ENCODE measurements around the gene ADTRP. TPM values are rescaled to one million over a fixed set of nuclear protein-coding genes. Genes with fewer than 3 reads are reported as not detected.

Gene ADTRP
- total RNA-seq, 2 experiments from 2014 or later = 2.4 to 2.5 TPM

GRCh38 chr6:11756292-11756691, 22.3 kb downstream of the ADTRP start:
- H3K27ac Mint-ChIP-seq = no peak overlapping the region
- CTCF ChIA-PET = interaction anchor here (0.9 kb wide), 1 partner anchor 8 kb away, joined by 3 read pairs; no protein-coding TSS in a partner anchor
- peaks cover 20% of the 10 kb centered on the region for H3K9me3 Mint-ChIP-seq

DNA sequence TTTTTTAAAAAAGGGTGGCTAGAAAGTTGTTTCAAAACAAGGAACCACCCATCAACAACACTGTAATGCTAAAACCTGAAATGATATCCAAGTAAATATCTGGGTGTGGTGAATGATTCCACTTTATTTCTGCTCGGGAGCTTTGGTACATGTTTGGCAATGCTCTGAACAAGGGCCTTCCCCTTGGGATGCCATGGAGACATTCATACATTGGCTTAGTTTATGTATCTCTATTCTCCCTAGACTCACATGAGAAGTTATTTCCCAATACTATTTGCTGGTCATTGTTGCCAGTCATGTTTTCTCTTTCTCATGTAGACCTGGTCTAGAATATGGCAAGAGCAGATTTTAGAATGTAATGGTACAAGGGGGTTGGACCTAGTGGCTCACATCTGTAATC, 22.9 kb downstream of the ADTRP start:
- ChIA-PET CTCF (no interaction called here), POLR2A (no interaction called here)
- Mint-ChIP-seq H3K27ac (no peak overlapping the region), H3K4me3 (no peak overlapping the region), H3K4me1 (peaks cover 5% of the 10 kb centered on the region), H3K27me3 (no peaks in the 10 kb centered on the region), H3K9me3 (peaks cover 20% of the 10 kb centered on the region), H3K36me3 (ENCODE audit: low read depth) (peaks cover 3% of the 10 kb centered on the region)
- DNase-seq = no peak

More at GRCh38 chr6:11756292-11756691, 22.3 kb downstream of the ADTRP start:
- Mint-ChIP-seq H3K36me3 (ENCODE audit: low read depth) (peaks cover 3% of the 10 kb centered on the region), H3K4me1 (peaks cover 5% of the 10 kb centered on the region), H3K4me3 (no peak overlapping the region), H3K27me3 (no peaks in the 10 kb centered on the region)
- no peak for DNase-seq
- POLR2A ChIA-PET = no interaction called here

DNA sequence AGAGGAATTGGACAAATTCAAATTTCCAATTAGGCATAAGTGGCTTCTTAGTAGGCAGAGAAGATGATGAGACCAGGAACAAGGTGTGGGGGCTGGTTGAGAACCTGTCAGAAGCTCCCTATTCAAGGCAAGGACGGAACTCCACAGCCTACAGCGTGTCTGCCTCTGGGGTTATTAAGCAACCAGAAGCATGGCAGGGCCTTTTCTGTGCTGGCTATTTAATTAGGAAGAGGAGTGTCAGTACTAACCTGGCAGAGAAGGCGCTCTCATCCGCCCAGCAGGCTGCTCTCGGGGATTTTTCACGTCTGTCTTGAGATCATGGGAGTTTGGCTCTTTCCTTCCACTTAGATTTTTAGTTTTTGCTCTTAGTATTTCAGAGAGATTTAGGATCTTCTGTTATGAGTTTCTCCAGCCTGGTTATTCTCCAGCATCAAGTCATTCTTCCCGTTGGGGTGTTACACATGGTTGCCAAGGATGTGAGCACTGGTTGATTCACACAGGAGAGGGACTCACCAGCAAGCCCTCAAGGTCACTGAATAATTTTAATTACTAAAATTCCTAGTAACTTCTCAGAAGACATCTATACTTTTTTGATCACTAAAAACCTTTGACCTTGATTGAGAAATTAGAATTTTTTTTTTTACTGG, 23.9 kb downstream of the ADTRP start:
- Mint-ChIP-seq H3K27ac (no peak overlapping the region), H3K9me3 (peaks cover 20% of the 10 kb centered on the region), H3K4me1 (peaks cover 5% of the 10 kb centered on the region), H3K4me3 (no peak overlapping the region), H3K27me3 (no peaks in the 10 kb centered on the region), H3K36me3 (ENCODE audit: low read depth) (peaks cover 3% of the 10 kb centered on the region)
- no peak for DNase-seq
- CTCF ChIA-PET = interaction anchor here (1.0 kb wide), 1 partner anchor 15 kb away, joined by 3 read pairs; no protein-coding TSS in a partner anchor
- POLR2A ChIA-PET = no interaction called here

DNA sequence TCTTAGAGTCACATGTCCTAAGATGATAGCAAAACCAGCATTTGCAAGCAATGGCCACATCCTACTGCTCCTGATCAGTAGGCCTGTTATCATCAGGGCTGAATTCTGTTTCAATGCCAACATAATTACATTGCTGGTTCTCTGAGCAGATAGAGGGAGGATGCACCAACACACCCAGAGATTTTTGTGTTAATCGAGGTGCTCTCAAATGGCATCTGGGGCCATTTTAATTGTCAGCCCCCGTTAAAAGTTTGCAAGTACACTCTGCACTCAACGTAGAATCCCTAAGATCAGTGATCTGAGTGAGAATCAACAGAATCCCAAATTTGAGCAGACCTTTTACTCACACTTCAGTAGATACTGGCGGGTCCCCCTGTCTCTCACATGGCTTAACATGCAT, 24.8 kb downstream of the ADTRP start:
- ChIA-PET POLR2A (no interaction called here), CTCF (no interaction called here)
- H3K4me1 Mint-ChIP-seq = peaks cover 5% of the 10 kb centered on the region
- H3K36me3 Mint-ChIP-seq (ENCODE audit: low read depth) = peaks cover 3% of the 10 kb centered on the region
- H3K27me3 Mint-ChIP-seq = no peaks in the 10 kb centered on the region
- no peak overlapping the region for H3K4me3 Mint-ChIP-seq
- no peak overlapping the region for H3K27ac Mint-ChIP-seq
- peaks cover 19% of the 10 kb centered on the region for H3K9me3 Mint-ChIP-seq
- DNase-seq = no peak

DNA sequence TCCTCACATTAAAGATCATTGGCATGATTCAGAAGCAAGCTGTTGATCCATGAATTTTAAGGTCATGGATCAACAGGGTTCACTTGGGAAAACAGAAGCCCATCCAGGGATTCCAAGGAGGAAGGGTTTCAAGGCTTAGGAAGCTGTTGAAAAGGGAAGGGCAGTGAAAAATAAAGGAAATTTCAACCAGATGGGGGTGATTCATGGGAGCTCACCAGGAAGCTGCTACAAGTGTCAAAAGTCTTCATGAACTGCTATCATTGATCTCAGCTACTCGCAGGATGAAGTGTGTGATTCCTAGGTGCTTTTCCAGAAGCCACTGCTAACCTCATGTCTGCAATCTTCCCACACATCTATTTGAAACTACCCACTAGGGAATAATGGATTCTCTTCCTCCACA, 26.2 kb downstream of the ADTRP start:
- ChIA-PET POLR2A (no interaction called here), CTCF (no interaction called here)
- no peaks in the 10 kb centered on the region for H3K27me3 Mint-ChIP-seq
- H3K27ac Mint-ChIP-seq = no peak overlapping the region
- H3K4me3 Mint-ChIP-seq = no peak overlapping the region
- peaks cover 5% of the 10 kb centered on the region for H3K4me1 Mint-ChIP-seq
- no peak for DNase-seq
- H3K9me3 Mint-ChIP-seq = peaks cover 12% of the 10 kb centered on the region
- H3K36me3 Mint-ChIP-seq (ENCODE audit: low read depth) = peaks cover 3% of the 10 kb centered on the region

DNA sequence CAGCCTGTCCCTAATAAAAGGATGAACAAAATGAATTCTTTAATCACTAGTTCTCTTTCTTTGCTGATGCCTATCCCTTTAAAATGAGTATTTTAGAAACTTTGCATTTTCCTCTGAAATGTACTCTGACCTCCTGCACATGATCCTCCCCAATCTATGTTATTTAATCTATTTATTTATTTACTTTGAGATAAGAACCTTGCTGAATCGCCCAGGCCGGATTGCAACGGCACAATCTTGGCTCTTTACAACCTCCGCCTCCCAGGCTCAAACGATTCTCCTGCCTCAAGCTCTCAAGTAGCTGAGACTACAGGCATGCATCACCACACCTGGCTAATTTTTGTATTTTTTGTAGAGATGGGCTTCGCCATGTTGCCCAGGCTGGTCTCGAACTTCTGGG, 27.9 kb downstream of the ADTRP start:
- Mint-ChIP-seq H3K9me3 (no peaks in the 10 kb centered on the region), H3K27ac (no peak overlapping the region), H3K27me3 (no peaks in the 10 kb centered on the region), H3K4me3 (no peak overlapping the region), H3K36me3 (ENCODE audit: low read depth) (no peaks in the 10 kb centered on the region), H3K4me1 (no peaks in the 10 kb centered on the region)
- DNase-seq = no peak
- POLR2A ChIA-PET = no interaction called here
- CTCF ChIA-PET = no interaction called here

- POLR2A ChIA-PET = interaction anchor here (0.6 kb wide), 1 partner anchor 71 kb away, joined by 5 read pairs; no protein-coding TSS in a partner anchor
- no peaks in the 10 kb centered on the region for H3K36me3 Mint-ChIP-seq (ENCODE audit: low read depth)
- H3K4me3 Mint-ChIP-seq = no peak overlapping the region
- peaks cover 5% of the 10 kb centered on the region for H3K9me3 Mint-ChIP-seq
- DNase-seq = no peak
- H3K4me1 Mint-ChIP-seq = no peaks in the 10 kb centered on the region
- no peaks in the 10 kb centered on the region for H3K27me3 Mint-ChIP-seq
- H3K27ac Mint-ChIP-seq = no peak overlapping the region
- CTCF ChIA-PET = interaction anchor here (0.6 to 1.4 kb wide), 2 partner anchors 8 to 354 kb away, joined by 3 to 4 read pairs; no protein-coding TSS in a partner anchor
Measured at GRCh38 chr6:11748591-11749210, 29.9 kb downstream of the ADTRP start.

GRCh38 chr6:11747021-11747420, 31.6 kb downstream of the ADTRP start:
- POLR2A ChIA-PET = no interaction called here
- no peak for DNase-seq

GRCh38 chr6:11744753-11745152, 33.9 kb downstream of the ADTRP start:
- POLR2A ChIA-PET = no interaction called here
- H3K27ac Mint-ChIP-seq = no peak overlapping the region
- H3K4me1 Mint-ChIP-seq = peaks cover 3% of the 10 kb centered on the region
- H3K4me3 Mint-ChIP-seq = no peak overlapping the region
- H3K36me3 Mint-ChIP-seq (ENCODE audit: low read depth) = no peaks in the 10 kb centered on the region
- H3K27me3 Mint-ChIP-seq = peaks cover 2% of the 10 kb centered on the region
- peaks cover 8% of the 10 kb centered on the region for H3K9me3 Mint-ChIP-seq
- CTCF ChIA-PET = interaction anchor here (1.2 kb wide), 1 partner anchor 8 kb away, joined by 3 read pairs; no protein-coding TSS in a partner anchor
- no peak for DNase-seq

More at GRCh38 chr6:11747021-11747420, 31.6 kb downstream of the ADTRP start:
- no peak overlapping the region for H3K4me3 Mint-ChIP-seq
- H3K9me3 Mint-ChIP-seq = peaks cover 5% of the 10 kb centered on the region
- H3K27me3 Mint-ChIP-seq = no peaks in the 10 kb centered on the region
- H3K36me3 Mint-ChIP-seq (ENCODE audit: low read depth) = no peaks in the 10 kb centered on the region
- CTCF ChIA-PET = no interaction called here
- H3K27ac Mint-ChIP-seq = no peak overlapping the region
- H3K4me1 Mint-ChIP-seq = no peaks in the 10 kb centered on the region

DNA sequence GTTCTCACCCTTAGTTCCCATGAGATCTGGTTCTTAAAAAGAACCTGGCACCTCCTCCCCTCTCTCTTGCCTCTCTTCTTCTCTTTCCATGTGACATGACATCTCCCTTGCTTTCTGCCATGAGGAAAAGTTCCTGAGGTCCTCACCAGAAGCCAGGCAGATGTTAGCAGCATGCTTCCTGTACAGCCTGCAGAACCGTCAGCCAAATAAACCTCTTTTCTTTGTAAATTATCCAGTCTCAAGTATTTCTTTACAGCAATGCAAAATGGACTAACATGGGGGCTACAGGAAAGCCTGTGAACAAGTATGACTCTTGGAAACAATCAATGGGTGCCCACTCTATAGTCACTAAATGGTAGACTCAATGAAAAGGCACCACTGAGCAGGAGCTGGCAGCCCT, 34.5 kb downstream of the ADTRP start:
- ChIA-PET CTCF (no interaction called here), POLR2A (no interaction called here)
- H3K4me1 Mint-ChIP-seq = peaks cover 3% of the 10 kb centered on the region
- H3K27me3 Mint-ChIP-seq = peaks cover 2% of the 10 kb centered on the region
- no peak overlapping the region for H3K4me3 Mint-ChIP-seq
- no peaks in the 10 kb centered on the region for H3K36me3 Mint-ChIP-seq (ENCODE audit: low read depth)
- peaks cover 11% of the 10 kb centered on the region for H3K9me3 Mint-ChIP-seq
- no peak for DNase-seq
- no peak overlapping the region for H3K27ac Mint-ChIP-seq

DNA sequence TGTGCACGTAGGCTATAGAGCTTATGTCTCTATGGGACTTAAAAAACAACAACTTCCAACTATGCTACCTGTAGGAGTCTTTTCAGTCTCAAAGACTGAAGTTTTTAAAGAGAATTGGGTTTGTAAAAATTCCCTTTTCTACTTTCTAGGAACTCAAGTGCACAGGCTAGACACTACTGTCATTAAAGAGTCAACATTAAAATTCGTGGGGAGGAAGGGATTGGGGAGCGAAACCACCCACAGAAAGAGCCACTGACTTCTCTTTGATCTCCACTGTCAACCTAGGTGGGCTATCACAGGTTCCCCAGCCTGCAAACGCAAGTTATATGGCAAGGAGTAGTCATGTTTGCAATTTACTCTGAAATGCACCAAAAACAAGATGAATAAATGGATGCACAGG, 37.7 kb downstream of the ADTRP start:
- ChIA-PET CTCF (interaction anchor here (1.4 kb wide), 1 partner anchor 9 kb away, joined by 3 read pairs; no protein-coding TSS in a partner anchor), POLR2A (no interaction called here)
- Mint-ChIP-seq H3K4me3 (no peak overlapping the region), H3K4me1 (peaks cover 3% of the 10 kb centered on the region), H3K9me3 (peaks cover 11% of the 10 kb centered on the region), H3K36me3 (ENCODE audit: low read depth) (no peaks in the 10 kb centered on the region), H3K27ac (no peak overlapping the region), H3K27me3 (peaks cover 2% of the 10 kb centered on the region)
- DNase-seq = no peak

GRCh38 chr6:11738661-11739375, 39.8 kb downstream of the ADTRP start:
- CTCF ChIA-PET = interaction anchor here (0.9 kb wide), 1 partner anchor 47 kb away, joined by 3 read pairs; no protein-coding TSS in a partner anchor
- POLR2A ChIA-PET = no interaction called here
- peaks cover 2% of the 10 kb centered on the region for H3K27me3 Mint-ChIP-seq
- H3K4me1 Mint-ChIP-seq = peaks cover 3% of the 10 kb centered on the region
- H3K4me3 Mint-ChIP-seq = no peak overlapping the region
- peaks cover 7% of the 10 kb centered on the region for H3K9me3 Mint-ChIP-seq
- H3K27ac Mint-ChIP-seq = no peak overlapping the region
- H3K36me3 Mint-ChIP-seq (ENCODE audit: low read depth) = no peaks in the 10 kb centered on the region
- no peak for DNase-seq

DNA sequence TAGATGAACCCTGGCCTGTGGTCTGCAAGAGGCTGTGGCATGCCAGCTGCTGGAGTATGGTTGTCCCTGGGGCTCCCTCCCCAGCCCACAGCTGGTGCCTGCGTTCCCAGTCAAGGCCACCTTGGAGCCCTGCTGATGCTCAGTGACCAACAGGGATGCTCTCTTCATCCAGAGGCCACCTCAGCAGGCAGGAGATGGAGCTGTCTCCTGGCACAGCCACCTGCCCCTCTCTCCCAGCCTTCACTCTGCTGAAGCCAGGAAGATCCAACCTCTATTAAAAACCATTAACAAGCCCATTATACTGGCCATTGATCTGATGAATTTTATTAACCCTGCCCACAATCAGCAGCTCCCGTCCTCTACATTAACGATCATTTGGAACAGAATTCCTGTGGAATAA, 40.4 kb downstream of the ADTRP start:
- peaks cover 3% of the 10 kb centered on the region for H3K4me1 Mint-ChIP-seq
- H3K27me3 Mint-ChIP-seq = peaks cover 2% of the 10 kb centered on the region
- POLR2A ChIA-PET = no interaction called here

More for the DNA sequence above, 40.4 kb downstream of the ADTRP start:
- Mint-ChIP-seq H3K9me3 (peaks cover 7% of the 10 kb centered on the region), H3K4me3 (no peak overlapping the region), H3K36me3 (ENCODE audit: low read depth) (no peaks in the 10 kb centered on the region), H3K27ac (no peak overlapping the region)
- CTCF ChIA-PET = interaction anchor here (0.9 kb wide), 1 partner anchor 48 kb away, joined by 3 read pairs; no protein-coding TSS in a partner anchor
- no peak for DNase-seq
